ENCODE data around the gene CFAP46.
A peak's percentile ranks its signal among the peaks of the same experiment; 100 is the strongest.

CFAP46 gene

DNA sequence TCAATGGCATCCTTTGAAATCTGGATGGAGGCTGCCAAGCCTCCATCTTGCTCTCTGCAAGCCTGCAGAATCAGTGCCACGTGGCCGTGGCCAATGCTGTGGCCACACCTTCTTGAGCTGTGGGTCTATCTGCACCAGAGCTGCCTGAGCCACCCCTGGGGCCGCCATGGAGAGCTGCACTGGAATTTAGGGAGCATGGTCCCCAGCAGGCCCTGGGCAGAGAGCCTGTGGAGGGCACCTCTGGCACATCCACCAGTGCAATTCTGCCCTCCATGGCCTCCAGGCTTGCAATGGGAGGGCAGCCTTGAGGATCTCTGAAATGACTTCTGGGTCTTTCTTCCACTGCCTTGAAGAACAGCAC is 100.8 kb downstream of the CFAP46 start:
- ChIA-PET CTCF (interaction anchor here (0.6 kb wide), 1 partner anchor 362 kb away, joined by 3 read pairs; no protein-coding TSS in a partner anchor), POLR2A (no interaction called here)
- no peak for DNase-seq (ENCODE audit: extremely low spot score)
- no peak for TF ChIP-seq TARDBP (IDR thresholded peaks at IDR 0.05)
- TF ChIP-seq SUZ12 (IDR thresholded peaks at IDR 0.05) = no peak
- TF ChIP-seq SP1 (IDR thresholded peaks at IDR 0.05) = no peak

DNA sequence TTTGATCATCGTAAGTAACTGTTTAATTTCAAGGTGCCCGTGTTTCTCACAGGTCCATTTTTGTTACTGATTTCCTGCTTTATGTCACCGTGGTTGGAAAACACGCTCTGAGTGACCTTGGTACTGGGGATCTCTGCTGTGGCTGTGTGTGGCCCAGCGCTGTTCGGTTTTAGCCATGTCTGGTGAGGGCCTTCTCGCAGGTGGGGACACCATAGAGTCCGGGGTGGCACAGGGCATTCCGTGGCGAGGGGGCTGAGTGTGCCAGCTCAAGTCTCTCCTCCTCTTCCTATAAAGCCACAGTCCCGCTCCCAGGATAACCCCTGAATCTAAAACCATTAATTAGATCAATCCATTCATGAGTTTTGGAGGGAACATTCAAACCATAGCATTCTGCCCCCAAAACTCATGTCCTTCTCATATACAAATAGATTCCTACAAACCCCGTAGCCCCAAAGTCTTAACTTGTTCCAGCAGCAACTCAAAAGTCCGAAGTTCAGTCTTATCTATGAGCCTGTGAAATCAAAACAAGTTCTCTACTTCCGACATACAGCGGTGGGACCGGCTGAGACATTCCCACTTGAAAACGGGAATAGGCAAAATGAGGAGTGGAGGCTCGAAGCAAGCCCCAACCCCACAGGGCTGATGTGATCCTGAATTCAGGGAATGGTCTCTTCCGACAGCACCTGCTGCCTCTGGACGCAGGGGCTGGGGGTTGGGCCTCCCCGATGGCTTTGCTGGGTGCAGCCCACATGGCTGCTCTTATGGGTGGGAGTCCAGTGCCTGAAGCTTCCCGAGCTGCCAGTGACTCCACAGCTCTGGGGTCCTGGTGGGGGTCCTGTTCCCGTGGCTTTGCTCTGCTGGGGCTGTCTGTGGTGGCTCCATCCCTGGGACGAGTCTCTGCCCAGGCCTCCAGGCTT is 101.4 kb downstream of the CFAP46 start:
- no peak for TF ChIP-seq BHLHE40 (IDR thresholded peaks at IDR 0.05; ENCODE audit: borderline replicate concordance)
- no peak for TF ChIP-seq ELF4 (IDR thresholded peaks at IDR 0.05)
- no peak for TF ChIP-seq CTBP1 (IDR thresholded peaks at IDR 0.05; ENCODE audit: borderline replicate concordance)
- no peak for TF ChIP-seq NFRKB (IDR thresholded peaks at IDR 0.05)
- no peak for TF ChIP-seq HDGF (IDR thresholded peaks at IDR 0.05; ENCODE audit: borderline replicate concordance)
- no peak for TF ChIP-seq SP1 (IDR thresholded peaks at IDR 0.05)
- no peak for TF ChIP-seq ZNF384 (IDR thresholded peaks at IDR 0.05)
- no peak for TF ChIP-seq FOXM1 (IDR thresholded peaks at IDR 0.05; ENCODE audit: borderline replicate concordance)
- TF ChIP-seq SUZ12 (IDR thresholded peaks at IDR 0.05) = no peak
- no peak for TF ChIP-seq ARNT (IDR thresholded peaks at IDR 0.05)
- no peak for TF ChIP-seq TARDBP (IDR thresholded peaks at IDR 0.05)
- TF ChIP-seq FOXA1 (IDR thresholded peaks at IDR 0.05) = no peak
- TF ChIP-seq, protein P1, sequence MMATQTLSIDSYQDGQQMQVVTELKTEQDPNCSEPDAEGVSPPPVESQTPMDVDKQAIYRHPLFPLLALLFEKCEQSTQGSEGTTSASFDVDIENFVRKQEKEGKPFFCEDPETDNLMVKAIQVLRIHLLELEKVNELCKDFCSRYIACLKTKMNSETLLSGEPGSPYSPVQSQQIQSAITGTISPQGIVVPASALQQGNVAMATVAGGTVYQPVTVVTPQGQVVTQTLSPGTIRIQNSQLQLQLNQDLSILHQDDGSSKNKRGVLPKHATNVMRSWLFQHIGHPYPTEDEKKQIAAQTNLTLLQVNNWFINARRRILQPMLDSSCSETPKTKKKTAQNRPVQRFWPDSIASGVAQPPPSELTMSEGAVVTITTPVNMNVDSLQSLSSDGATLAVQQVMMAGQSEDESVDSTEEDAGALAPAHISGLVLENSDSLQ (IDR thresholded peaks at IDR 0.05) = no peak
- no peak for TF ChIP-seq LEF1 (IDR thresholded peaks at IDR 0.05; ENCODE audit: borderline replicate concordance)
- TF ChIP-seq FOXK2 (IDR thresholded peaks at IDR 0.05) = no peak
- no peak for TF ChIP-seq L3MBTL2 (conservative IDR thresholded peaks at IDR 0.05)
- ChIA-PET CTCF (no interaction called here), POLR2A (no interaction called here)
- DNase-seq (ENCODE audit: extremely low spot score) = no peak

DNA sequence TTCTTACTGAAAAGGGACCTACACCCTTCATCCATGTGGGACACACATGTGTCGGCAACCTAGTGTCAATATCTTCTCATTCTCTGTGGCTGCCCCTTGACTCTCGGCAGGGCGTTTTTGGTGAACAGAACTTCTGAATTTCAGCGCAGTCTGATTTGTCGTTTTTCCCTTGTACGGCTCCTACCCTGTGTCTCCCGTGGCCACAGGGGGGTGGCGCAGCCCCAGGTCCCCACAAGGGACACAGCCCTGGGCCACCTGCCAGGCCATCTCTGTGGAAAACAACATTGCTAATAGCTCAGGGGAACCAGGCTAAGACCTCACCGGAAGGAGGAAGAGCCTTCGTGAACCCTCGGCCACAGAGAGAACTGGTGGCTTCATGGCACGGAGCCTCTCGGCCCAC is 103.3 kb downstream of the CFAP46 start:
- POLR2A ChIA-PET = no interaction called here

DNA sequence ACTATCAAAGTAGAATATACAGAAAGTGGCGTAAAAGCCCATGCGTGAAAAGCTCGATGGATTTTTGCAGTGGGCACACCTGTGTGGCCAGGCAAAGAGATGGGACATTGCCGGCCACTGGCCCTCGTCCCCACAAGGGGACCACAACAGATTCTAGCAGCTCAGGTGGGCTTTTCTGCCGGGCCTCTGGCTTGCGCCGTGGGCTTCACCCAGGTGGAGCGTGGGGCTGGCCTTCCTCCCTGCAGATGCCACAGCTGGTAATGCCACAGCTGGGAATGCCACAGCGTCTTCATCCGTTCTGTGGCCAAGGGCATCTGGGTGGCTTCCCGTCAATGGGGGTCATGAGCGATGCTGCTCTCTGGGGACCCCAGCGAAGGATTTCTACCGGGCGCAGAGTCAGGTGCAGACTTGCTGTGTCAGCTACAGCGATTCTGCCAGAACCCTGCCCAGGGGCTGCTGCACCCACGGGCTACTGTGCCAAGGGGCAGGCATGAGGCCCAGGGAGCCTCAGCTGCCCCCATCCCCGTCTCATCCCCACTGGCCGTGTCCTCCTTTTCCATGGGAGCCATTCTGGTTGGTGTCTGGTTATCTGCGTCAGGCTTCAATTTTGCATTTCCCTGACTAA is 103.9 kb downstream of the CFAP46 start:
- no peak for TF ChIP-seq TARDBP (IDR thresholded peaks at IDR 0.05)
- no peak for TF ChIP-seq ELF4 (IDR thresholded peaks at IDR 0.05)
- no peak for TF ChIP-seq SP1 (IDR thresholded peaks at IDR 0.05)
- TF ChIP-seq, protein P1 (IDR thresholded peaks at IDR 0.05) = no peak
- TF ChIP-seq FOXA1 (IDR thresholded peaks at IDR 0.05) = no peak
- TF ChIP-seq LEF1 (IDR thresholded peaks at IDR 0.05; ENCODE audit: borderline replicate concordance) = no peak
- no peak for TF ChIP-seq NFRKB (IDR thresholded peaks at IDR 0.05)
- TF ChIP-seq SUZ12 (IDR thresholded peaks at IDR 0.05) = no peak
- TF ChIP-seq FOXK2 (IDR thresholded peaks at IDR 0.05) = no peak
- POLR2A ChIA-PET = no interaction called here
- DNase-seq (ENCODE audit: extremely low spot score) = no peak
- CTCF ChIA-PET = no interaction called here

More for the DNA sequence above, 103.3 kb downstream of the CFAP46 start:
- no peak for DNase-seq (ENCODE audit: extremely low spot score)
- TF ChIP-seq, protein P1 (IDR thresholded peaks at IDR 0.05) = no peak
- no peak for TF ChIP-seq SUZ12 (IDR thresholded peaks at IDR 0.05)
- CTCF ChIA-PET = no interaction called here

DNA sequence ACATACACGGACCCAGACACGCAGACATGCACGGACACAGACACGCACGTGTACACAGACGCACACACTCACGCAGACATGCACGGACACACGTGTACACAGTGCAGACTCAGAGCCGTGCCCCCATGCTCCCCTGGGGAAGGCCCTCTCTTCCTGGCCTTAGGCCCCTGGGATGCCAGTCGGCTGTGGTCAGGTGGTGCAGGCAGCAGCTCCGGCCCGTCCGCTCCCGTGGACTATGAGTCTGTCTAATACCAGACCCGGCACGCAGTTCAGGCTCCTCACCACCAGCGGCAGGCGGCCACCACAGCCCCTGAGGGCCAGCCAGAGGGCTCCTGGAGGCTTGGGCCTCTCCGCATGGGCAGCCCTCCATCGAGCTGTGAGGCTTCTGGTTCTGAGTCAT is 104.5 kb downstream of the CFAP46 start:
- no peak for TF ChIP-seq ARNT (IDR thresholded peaks at IDR 0.05)
- ChIA-PET POLR2A (no interaction called here), CTCF (no interaction called here)
- no peak for DNase-seq (ENCODE audit: extremely low spot score)

DNA sequence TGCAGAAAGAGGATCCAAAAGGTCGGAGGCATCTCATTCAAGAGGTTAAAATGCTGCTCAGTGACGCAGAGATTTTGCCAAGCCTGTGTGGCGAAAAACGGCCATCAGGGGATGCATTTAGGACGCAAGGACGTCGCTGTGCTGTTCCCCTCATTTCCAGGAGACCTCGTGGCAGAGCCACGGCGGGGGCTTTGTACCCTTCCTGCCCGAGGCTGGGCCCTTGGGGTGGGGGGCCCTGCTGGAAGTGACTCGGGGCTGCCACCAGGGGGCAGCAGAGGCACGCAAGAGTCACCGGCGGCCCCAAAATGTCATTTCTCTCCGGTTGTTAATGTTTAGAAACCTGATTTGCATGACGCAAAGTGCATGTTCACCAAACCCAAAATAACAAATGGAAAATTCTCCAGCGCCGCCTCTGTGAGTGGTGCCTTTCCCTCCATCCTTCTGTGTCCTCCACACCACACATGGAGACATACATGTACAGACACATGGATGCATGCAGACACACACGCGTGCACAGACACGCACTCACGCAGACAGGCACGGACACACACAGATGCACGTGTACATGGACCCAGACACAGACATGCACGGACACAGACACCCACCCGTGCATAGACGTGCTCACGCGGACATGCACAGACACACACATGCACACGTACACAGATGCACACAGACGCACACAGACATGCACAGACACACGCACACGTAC is 105.4 kb downstream of the CFAP46 start:
- ChIA-PET POLR2A (no interaction called here), CTCF (no interaction called here)
- peak; percentile 85 for DNase-seq (ENCODE audit: extremely low spot score)
- no peak for TF ChIP-seq ELF4 (IDR thresholded peaks at IDR 0.05)
- no peak for TF ChIP-seq SUZ12 (IDR thresholded peaks at IDR 0.05)
- TF ChIP-seq CTBP1 (IDR thresholded peaks at IDR 0.05; ENCODE audit: borderline replicate concordance) = no peak
- TF ChIP-seq FOXA1 (IDR thresholded peaks at IDR 0.05) = no peak
- TF ChIP-seq FOXM1 (IDR thresholded peaks at IDR 0.05; ENCODE audit: borderline replicate concordance) = no peak
- no peak for TF ChIP-seq HDGF (IDR thresholded peaks at IDR 0.05; ENCODE audit: borderline replicate concordance)
- no peak for TF ChIP-seq TARDBP (IDR thresholded peaks at IDR 0.05)
- TF ChIP-seq L3MBTL2 (conservative IDR thresholded peaks at IDR 0.05) = no peak
- TF ChIP-seq NFRKB (IDR thresholded peaks at IDR 0.05) = no peak
- TF ChIP-seq, protein P1 (IDR thresholded peaks at IDR 0.05) = no peak
- TF ChIP-seq ZNF384 (IDR thresholded peaks at IDR 0.05) = no peak
- TF ChIP-seq BHLHE40 (IDR thresholded peaks at IDR 0.05; ENCODE audit: borderline replicate concordance) = no peak
- no peak for TF ChIP-seq SP1 (IDR thresholded peaks at IDR 0.05)
- TF ChIP-seq LEF1 (IDR thresholded peaks at IDR 0.05; ENCODE audit: borderline replicate concordance) = no peak
- no peak for TF ChIP-seq ARNT (IDR thresholded peaks at IDR 0.05)
- no peak for TF ChIP-seq FOXK2 (IDR thresholded peaks at IDR 0.05)
